GM18526 (cell line): Measurements from ENCODE around the gene STX2.

ENCODE experiments used
- POLR2A ChIP-seq: IDR thresholded peaks from 3 replicates; pipeline ENCODE4 v1.6.1; 2011; ENCODE audit not compliant: insufficient read length; ENCODE audit errors: extremely low read depth

The STX2 gene

DNA sequence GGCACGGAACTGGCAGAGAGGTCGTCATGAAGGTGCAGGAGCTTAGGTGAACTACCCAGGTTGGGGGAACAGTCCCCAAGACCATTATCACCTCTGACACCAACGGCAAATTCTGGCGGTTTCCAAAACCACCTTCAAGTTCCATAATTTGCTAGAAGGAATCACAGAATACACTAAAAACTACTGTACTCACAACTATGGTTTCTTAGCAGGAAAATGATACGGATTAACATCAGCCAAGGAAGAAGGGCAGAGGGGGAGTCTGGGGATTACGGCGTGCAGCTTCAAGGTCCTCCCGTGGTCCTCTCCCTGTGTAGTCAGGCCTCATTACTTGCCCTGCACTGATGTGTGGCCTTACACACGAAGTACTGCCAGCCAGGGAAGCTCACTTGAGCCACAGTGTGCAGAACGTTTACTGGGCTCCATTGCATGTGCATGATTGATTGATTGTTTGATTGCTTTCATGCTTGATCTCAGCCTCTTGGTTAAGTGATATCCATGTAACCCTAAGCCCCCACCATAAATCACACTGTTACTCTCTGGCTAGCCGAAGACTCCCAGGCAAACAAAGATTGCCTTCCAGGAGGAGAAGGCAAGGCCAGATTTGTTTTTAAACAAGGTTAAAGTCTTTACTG, 837 bp upstream of the STX2 start:
- TF ChIP-seq POLR2A: no peak

DNA sequence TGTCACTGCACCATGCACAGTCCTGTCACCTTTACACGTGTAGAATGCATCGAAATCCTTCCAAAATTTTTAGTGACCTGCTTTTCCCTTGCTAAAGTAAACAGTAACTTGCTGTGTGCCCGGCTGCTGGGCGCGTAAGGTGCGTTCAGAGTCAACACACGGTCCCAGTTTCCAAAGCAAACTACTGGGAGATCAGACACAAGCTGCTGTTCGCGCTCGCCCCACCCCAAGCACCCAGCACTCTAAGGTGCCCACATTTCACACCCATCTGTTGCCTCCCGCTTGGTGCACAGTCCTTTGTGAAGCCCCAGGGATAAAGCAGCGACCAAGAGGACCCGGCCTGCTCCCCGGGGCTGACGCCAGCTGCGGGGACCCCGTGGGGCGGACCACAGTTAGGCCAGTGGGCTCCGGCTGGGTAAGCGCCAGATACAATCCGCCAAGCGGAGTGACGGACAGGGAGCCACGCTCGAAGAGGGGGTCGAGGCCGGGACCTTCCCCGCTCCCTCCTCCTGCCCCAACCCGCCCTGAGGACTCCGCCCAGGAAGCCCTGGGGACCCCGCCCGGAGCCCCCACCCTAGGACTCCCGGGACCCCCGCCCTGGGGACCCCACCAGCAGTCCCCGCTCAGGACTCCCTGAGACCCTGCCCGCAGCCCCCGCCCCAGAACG, 633 bp downstream of the STX2 start:
- no peak for TF ChIP-seq POLR2A

DNA sequence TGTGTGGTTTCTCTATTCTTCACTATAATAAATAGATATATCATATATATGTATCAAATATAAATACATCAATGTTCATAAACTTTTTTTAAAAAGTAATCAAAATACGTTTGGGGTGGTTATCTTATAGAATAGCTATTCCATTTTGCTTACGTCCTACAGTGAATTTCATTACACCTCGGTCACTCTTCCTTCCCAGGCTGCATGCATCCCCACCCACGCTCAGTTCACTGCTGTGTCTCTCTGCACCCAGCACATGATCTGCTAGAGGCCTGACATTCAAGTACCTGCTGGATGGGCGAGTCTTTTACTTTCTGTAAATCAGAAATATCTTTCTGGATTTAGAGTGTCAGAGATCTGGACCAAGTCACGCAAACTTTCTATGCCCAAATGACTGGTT, 3.6 kb downstream of the STX2 start:
- no peak for TF ChIP-seq POLR2A

DNA sequence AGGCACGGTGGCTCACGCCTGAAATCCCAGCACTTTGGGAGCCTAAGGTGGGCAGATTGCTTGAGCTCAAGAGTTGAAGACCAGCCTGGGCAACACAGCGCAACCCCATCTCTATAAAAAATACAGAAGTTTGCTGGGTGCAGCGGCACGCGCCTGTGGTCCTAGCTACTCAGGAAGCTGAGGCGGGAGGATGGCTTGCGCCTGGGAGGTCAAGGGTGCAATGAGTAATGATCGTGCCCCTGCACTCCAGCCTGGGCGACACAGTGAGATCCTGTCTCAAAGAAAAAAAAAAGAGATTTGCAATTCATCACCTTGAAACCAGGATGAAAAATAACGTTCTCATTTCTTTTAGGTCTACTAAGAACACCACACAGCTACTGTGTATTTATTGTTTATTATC, 4.0 kb downstream of the STX2 start:
- no peak for TF ChIP-seq POLR2A

DNA sequence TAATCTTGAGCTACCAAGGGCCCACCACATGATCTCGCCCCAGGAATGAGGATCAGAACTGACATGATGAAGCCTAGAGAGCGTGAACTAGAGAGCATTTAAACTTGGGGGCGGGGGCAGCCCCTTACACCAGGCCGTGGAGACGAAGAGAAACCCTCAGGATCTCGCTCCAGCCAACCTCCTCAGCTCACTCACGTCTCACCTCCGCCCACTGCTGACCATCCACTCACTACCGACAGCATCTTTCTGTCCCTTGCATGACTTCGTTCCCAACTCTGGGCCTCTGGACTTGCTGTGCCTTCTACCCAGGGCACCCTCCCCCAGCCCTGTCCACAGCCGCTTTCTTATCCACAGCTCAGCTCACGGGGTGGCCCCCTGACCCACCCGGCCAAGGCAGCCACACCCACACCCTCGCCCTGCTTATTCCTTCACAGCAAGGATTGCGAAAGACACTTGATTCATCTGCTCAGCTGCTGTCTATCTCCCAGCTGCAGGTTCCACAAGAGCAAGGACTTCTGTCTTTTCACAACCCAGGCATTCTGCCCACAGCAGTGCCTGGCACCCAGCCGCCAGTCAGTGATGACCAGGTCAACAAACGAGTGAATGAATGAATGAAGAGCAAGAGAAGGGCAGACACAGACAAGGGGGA, 6.4 kb downstream of the STX2 start:
- TF ChIP-seq POLR2A: no peak

GRCh38 chr12:130831876-130832405, 7.1 kb downstream of the STX2 start:
- TF ChIP-seq POLR2A: no peak

DNA sequence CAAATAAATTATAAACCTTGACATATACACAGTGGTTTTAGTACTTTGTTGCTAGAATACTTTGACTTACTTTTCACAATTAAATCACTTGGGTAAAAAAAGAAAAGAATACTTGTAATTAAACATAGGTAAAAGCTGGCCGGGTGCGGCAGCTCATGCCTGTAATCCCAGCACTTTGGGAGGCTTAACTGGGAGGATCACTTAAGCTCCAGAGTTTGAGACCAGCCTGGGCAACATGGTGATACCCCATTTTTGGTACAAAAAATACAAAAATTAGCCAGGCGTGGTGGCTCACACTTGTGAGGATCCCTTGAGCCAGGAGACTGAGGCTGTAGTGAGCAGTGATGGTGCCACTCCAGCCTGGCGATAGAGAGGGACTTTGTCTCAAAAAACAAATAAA, 7.8 kb downstream of the STX2 start:
- TF ChIP-seq POLR2A: no peak

- TF ChIP-seq POLR2A: no peak
Measured at GRCh38 chr12:130830246-130830551, 8.9 kb downstream of the STX2 start.

DNA sequence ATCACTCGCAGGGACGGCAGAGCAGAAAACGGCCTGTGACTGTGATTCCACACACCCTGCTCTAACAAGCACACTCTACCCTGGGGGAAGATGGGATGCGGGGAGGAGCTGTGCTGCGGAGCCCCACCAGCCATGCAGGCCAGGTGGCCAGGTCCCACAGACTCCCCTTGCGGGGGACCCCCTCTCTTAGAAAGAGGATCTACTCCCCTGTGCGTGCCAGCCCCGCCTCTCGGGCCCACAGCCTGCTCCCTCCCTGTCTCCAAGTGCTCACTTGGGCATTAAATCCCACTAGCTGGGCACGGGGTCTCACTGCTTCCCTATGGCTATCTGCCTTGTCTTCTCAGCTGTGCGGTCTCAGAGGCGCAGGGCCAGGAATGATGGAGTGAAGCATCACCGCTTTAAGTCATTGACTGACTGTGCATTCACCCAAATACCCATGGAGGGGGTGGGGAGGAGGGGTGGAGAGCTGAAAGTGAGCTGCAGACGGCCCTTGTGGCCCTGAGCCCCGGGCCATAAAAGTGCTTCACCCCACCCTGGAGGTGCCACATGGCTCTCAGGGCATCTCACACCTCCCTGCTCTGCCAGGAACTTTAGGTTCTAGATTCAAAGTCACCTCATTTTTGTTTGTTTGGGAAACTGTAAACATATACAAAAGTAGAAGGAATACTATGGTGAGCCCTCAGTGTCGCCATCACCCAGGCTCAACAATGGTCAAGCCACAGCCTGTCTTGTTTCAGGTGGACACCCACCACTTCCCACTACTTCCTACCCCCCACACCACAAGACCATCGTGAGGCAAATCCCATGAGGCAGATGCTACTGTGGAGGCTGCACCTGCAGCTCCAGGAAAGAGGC, 9.4 kb downstream of the STX2 start:
- no peak for TF ChIP-seq POLR2A

GRCh38 chr12:130828895-130829294, 10.2 kb downstream of the STX2 start:
- TF ChIP-seq POLR2A: no peak

- TF ChIP-seq POLR2A: no peak
Measured at GRCh38 chr12:130827432-130827831, 11.6 kb downstream of the STX2 start.

- no peak for TF ChIP-seq POLR2A
Measured at GRCh38 chr12:130826151-130826801, 12.8 kb downstream of the STX2 start.

- no peak for TF ChIP-seq POLR2A
Measured at GRCh38 chr12:130825771-130826150, 13.3 kb downstream of the STX2 start.

GRCh38 chr12:130819681-130820080, 19.4 kb downstream of the STX2 start:
- no peak for TF ChIP-seq POLR2A
